Subcutaneous abdominal adipose tissue (tissue), 5 donors: Measurements from ENCODE around the gene VDAC2.

Experiments used
- H3K27ac ChIP-seq: one replicate; pipeline ENCODE4 v1.7.0; 2013; ENCODE audit warnings: low read depth, mild to moderate bottlenecking, inconsistent platforms, low read length, moderate library complexity
- H3K27me3 ChIP-seq, 5 donors: one replicate each; pipeline ENCODE4 v1.7.0; 2013; ENCODE audit warnings: low read length in 5 of 5, inconsistent platforms in 1 of 5; ENCODE audit not compliant: control insufficient read depth in 5 of 5, insufficient read depth in 4 of 5
- H3K36me3 ChIP-seq, 5 donors: one replicate each; pipeline ENCODE4 v1.7.0; 2013; ENCODE audit warnings: low read length in 5 of 5; ENCODE audit not compliant: control insufficient read depth in 5 of 5, insufficient read depth in 5 of 5
- H3K4me1 ChIP-seq, 5 donors: one replicate each; pipeline ENCODE4 v1.7.0; 2013; ENCODE audit warnings: low read length in 5 of 5, mild to moderate bottlenecking in 3 of 5, moderate library complexity in 1 of 5; ENCODE audit not compliant: control insufficient read depth in 5 of 5, insufficient read depth in 5 of 5
- H3K4me3 ChIP-seq, 5 donors: one replicate each; pipeline ENCODE4 v1.7.0; 2013; ENCODE audit warnings: low read length in 5 of 5, low read depth in 1 of 5
- H3K9ac ChIP-seq, 5 donors: one replicate each; pipeline ENCODE4 v1.7.0; 2013; ENCODE audit warnings: low read length in 5 of 5, mild to moderate bottlenecking in 4 of 5, moderate library complexity in 3 of 5
- H3K9me3 ChIP-seq, 5 donors: one replicate each; pipeline ENCODE4 v1.7.0; 2013; ENCODE audit warnings: low read length in 5 of 5; ENCODE audit not compliant: control insufficient read depth in 5 of 5
- donor health status: healthy.
- donor health status: healthy.
- donor health status: healthy.
- donor health status: healthy.
- donor health status: healthy.

Gene VDAC2

DNA sequence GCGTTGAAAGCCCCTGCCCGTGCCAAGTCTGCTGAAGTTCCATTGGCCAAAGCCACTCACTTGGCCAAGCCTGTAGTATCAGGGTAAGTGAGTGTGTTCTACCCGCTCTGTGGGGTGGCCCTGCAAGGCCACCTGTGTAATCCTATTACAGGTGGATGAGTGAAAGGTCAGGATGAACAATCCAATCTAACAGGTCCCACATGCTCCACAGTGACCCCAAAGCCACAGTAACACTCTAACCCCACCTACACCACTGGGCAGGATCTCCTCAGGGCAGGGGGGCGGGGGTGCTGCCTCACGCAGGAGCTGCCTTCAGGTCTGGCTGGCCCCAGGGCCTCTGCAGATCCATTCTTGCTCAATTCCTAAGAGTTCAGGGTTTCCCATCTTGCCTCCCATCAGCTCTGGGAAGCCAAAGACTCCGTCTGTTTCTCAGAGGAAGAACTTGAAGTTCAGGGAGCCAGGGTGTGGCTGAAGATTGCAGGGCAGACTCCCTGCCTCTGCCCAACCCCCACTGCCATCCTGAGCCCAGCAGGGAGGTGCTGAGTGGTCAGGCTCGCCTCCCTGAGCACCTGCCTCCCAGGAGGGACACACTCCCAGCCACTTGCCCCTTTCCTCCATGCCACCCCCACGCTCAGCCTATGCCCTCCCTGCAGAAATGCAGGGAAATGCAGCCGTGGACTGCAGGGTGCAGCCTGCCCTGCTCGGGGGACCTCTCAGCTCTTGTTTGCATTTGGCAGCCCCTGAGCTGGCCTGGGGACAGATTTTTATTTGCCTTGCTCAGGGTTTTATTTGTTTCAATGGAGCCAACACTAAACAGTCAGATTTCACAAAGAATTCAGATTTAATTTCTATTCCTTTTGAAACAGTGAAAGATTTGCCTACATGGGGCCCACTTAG lies 35.0 kb downstream of the VDAC2 start:
- H3K36me3 ChIP-seq: no peaks in the 10 kb centered on the region
- H3K27me3 ChIP-seq: no peaks in the 10 kb centered on the region
- no peaks in the 10 kb centered on the region for H3K4me1 ChIP-seq
- H3K9me3 ChIP-seq: peaks cover 0 to 3% (median 0%) of the 10 kb centered on the region in 5 donors
- H3K27ac ChIP-seq: no peak overlapping the region
- H3K4me3 ChIP-seq: no peak overlapping the region
- H3K9ac ChIP-seq: no peak overlapping the region

DNA sequence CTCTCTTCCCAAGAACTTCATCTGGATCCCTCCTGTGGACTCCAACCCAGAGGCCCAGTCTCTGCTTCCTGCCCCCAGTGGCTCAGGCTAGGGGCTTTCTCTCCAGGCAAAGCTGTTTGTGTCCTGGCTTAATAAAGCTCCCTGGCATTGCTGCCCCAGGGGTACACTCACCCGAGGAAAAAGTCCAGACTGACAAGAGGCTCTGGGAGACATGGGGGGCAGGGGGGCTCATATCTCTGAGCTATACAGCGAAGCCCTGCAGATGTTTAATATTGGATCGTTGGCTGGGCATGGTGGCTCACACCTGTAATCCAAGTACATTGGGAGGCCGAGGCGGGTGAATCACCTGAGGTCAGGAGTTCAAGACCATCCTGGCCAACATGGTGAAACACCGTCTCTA lies 35.9 kb downstream of the VDAC2 start:
- Histone ChIP-seq H3K27ac (no peak overlapping the region), H3K9ac (no peak overlapping the region), H3K4me3 (no peak overlapping the region), H3K4me1 (no peaks in the 10 kb centered on the region), H3K9me3 (peaks cover 0 to 3% (median 0%) of the 10 kb centered on the region in 5 donors), H3K27me3 (no peaks in the 10 kb centered on the region), H3K36me3 (no peaks in the 10 kb centered on the region)

DNA sequence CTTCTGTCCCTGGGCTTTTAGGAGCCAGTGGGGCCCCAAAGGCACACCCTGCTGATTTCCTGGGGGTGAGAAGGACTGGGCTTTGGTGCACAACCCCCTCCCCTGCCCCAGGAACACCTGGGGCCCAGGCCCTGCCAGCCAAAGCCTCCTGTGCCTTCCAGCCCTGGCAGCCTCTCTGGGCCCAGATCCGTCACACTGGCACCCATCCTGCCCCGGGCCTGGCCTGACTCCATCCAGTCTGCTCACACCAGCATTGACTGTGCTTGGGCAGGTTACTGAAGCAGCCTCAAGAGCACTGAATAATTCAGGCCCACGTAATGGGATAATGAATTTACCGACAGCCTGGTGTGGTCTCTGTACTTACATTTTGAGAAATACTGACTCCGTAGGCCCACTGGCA lies 37.2 kb downstream of the VDAC2 start:
- Histone ChIP-seq H3K9ac (no peak overlapping the region), H3K27me3 (no peaks in the 10 kb centered on the region), H3K27ac (no peak overlapping the region), H3K4me3 (no peak overlapping the region), H3K9me3 (peaks cover 0 to 7% (median 3%) of the 10 kb centered on the region in 5 donors), H3K4me1 (no peaks in the 10 kb centered on the region), H3K36me3 (no peaks in the 10 kb centered on the region)

DNA sequence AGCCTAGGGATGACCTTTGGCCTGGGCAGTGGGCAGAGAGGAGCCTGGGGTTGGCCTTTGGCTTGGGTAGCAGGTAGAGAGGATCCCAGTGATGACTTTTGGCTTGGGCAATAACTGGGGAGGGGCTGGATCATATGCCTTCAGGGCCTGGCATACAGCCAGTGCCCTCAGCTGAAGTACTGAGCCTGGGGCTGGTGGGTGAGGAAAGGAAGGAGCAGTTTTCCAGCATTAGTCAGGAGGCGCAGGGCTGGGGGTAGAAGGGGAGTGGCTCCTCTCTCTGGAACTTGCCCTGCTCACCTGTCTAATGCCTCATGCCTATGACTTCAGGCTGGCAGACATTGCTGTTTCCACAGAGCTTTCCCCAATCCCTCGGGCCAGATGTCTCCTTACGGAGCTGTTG lies 40.3 kb downstream of the VDAC2 start:
- no peaks in the 10 kb centered on the region for H3K27me3 ChIP-seq
- no peak overlapping the region for H3K9ac ChIP-seq
- H3K4me3 ChIP-seq: no peak overlapping the region
- H3K27ac ChIP-seq: no peak overlapping the region
- no peaks in the 10 kb centered on the region for H3K4me1 ChIP-seq
- no peaks in the 10 kb centered on the region for H3K36me3 ChIP-seq
- H3K9me3 ChIP-seq: peaks cover 8 to 17% (median 12%) of the 10 kb centered on the region in 5 donors

DNA sequence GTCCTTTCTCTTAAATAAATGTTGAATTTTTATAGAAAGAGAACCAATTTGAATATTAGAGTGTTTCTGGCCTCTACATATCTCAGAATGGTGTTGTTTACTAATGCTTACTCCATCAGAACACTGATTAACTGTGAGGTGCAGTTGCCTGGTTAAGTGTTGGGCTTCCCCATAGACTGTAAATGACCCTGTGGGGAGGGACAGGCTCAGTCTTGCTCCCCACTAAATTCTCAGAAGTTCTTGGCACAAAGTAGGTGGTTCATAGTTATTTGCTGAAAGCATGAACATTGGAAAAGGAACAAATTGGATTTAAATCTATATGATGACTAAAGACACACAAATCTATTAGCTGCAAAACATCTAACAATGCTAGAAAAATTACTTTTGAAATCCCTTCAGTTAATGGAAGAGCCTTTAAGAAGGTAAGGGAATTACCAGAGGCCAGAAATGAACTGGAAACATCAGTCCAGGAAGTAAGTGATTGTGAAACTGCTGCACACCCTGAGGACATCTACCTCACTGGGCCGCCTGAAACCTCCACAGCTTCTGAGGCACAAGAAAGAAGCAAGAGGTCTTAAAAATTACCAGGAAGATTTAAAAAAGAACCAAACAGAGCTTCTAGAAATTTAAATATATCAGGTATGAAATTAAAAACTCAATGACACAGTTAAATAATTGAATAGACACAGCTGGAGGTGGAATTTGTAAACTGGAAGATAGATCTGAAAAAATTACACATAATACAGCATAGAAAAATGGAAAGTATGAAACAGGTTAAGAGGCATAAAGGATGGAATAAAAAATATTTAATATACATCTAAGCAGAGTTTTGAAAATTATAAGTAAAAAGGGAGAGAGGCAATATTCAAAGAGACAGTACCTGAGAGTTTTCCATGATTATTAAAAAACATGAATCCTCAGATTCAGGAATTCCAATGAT lies 43.0 kb downstream of the VDAC2 start:
- Histone ChIP-seq H3K4me1 (no peaks in the 10 kb centered on the region), H3K36me3 (no peaks in the 10 kb centered on the region), H3K27ac (no peak overlapping the region), H3K9me3 (peaks cover 8 to 17% (median 12%) of the 10 kb centered on the region in 5 donors), H3K4me3 (peak overlapping the region in 1 of 5 donors; percentile 10), H3K9ac (no peak overlapping the region), H3K27me3 (no peaks in the 10 kb centered on the region)

DNA sequence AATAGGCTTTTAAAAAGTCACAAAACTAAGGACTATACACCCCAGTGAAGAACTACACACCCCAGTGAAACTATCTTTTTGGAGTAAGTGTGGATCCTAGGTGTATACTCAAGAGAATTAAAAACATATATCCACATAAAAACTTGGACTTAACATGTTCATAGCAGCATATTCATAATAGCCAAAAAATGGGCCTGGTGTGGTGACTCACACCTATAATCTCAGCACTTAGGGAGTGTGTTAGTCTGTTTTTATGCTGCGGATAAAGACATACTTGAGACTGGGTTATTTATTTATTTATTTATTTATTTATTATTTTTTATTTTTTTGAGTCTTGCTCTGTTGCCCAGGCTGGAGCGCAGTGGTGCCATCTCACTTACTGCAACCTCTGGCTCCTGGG lies 44.1 kb downstream of the VDAC2 start:
- Histone ChIP-seq H3K4me3 (no peak overlapping the region), H3K27me3 (no peaks in the 10 kb centered on the region), H3K9me3 (peaks cover 8 to 17% (median 12%) of the 10 kb centered on the region in 5 donors), H3K27ac (no peak overlapping the region), H3K36me3 (no peaks in the 10 kb centered on the region), H3K9ac (no peak overlapping the region), H3K4me1 (no peaks in the 10 kb centered on the region)

DNA sequence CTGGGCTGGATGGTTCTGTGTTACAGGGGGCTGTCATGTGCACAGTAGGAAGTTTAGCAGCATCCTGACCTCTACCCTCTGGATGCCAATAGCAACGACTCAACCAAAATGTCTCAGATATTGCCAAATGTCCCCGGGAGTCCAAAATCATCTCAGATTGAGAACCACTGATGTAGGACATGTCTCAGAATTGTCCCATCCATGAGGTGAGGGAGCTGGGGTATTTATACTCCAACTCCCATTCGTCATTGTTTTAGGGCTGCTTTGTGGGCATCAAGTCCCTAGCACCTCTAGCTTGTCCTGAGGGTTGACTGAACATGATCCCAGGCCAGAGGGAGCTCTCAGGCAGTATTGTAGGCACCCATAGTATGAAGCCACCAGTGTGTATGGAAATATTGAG lies 50.4 kb downstream of the VDAC2 start:
- no peak overlapping the region for H3K27ac ChIP-seq
- H3K36me3 ChIP-seq: no peaks in the 10 kb centered on the region

DNA sequence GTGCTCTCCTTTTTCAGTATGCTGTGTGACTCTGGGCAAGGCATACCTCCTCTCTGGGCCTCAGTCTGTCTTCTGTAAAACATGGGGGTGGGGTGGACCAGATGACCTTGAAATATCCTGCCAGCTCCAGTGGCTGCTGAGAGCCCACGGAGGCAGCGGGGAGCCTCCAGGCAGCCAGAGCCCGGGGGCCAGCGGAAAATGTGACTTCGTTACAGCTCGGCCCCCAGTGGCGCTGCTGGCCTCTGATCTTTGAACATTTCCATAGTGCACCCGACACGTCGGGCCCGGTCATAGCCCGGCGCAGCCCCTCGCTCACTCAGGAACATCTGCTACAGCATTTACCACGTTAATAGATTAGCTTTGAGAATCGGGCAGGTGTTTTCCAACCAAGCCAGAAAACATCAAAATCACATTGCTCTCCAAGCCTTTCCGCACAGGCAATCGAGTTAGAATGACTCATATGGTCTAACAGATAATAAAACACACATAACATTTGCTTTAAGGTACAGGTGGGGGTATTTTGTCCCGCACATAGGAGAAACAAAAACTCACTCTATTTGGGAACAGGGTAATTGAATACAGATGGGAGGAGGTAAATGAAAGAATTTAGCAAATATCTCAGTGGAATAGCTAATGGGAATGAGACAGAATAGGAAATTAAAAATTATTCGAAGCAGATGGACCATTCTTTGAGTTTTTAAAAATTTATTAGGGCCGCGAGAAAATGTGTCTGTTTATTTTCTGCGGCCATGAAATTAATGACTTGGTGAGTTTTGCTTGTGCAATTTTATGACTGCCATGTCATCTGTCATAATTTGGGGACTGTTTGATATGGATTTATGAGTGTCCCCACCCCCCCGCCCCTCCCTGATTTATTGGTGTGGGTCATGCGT lies 51.5 kb downstream of the VDAC2 start:
- Histone ChIP-seq H3K4me3 (no peak overlapping the region), H3K36me3 (no peaks in the 10 kb centered on the region), H3K27me3 (peaks cover 0 to 4% (median 0%) of the 10 kb centered on the region in 5 donors), H3K4me1 (peaks cover 0 to 7% (median 0%) of the 10 kb centered on the region in 5 donors), H3K27ac (no peak overlapping the region), H3K9ac (no peak overlapping the region), H3K9me3 (peaks cover 0 to 7% (median 5%) of the 10 kb centered on the region in 5 donors)

More for the DNA sequence above, 50.4 kb downstream of the VDAC2 start:
- Histone ChIP-seq H3K4me3 (no peak overlapping the region), H3K9me3 (peaks cover 0 to 7% (median 5%) of the 10 kb centered on the region in 5 donors), H3K9ac (no peak overlapping the region), H3K27me3 (peaks cover 0 to 4% (median 0%) of the 10 kb centered on the region in 5 donors), H3K4me1 (peaks cover 0 to 7% (median 0%) of the 10 kb centered on the region in 5 donors)

DNA sequence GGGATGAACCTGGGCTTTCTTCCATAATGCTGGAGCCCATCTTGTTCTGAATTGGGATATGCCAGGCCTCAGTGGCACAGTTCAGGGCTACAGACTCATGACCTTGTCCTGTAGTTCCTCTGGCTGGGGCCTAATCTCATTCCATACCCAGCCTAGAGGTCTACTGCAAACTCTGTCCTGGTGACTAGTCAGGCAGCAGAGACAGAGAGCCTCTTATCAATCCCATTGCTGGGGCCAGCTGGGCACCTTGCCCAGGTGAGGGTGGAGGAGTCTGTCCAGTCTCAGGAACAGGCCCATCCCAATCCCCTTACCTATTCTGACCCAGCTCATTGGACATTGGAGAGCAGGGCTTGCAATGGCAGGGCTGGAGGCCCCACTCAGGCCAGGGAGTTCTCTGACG lies 53.2 kb downstream of the VDAC2 start:
- Histone ChIP-seq H3K27ac (no peak overlapping the region), H3K9ac (no peak overlapping the region), H3K4me3 (no peak overlapping the region), H3K9me3 (peaks cover 0 to 7% (median 5%) of the 10 kb centered on the region in 5 donors), H3K36me3 (no peaks in the 10 kb centered on the region), H3K4me1 (peaks cover 0 to 7% (median 0%) of the 10 kb centered on the region in 5 donors), H3K27me3 (peaks cover 0 to 4% (median 0%) of the 10 kb centered on the region in 5 donors)
